GM18519 (cell line): ENCODE results near the gene BCAT1.
"Not testable (repeated sequence)": the region's sequence is repeated elsewhere in the genome, so short reads cannot be mapped to it uniquely, and the experiment has no call there.

Experiments
- ATAC-seq: cut with Tn5 transposase; IDR thresholded peaks from one replicate; pipeline ENCODE4 v1.9.1; 2021; ENCODE audit warnings: mild to moderate bottlenecking, moderate library complexity; ENCODE audit not compliant: unreplicated experiment, low FRiP score

The BCAT1 gene

GRCh38 chr12:24833513-24833912, 115.4 kb downstream of the BCAT1 start:
- no peak for ATAC-seq

- peak; percentile 39 for ATAC-seq
These were observed 124.9 kb downstream of the BCAT1 start for GRCh38 chr12:24823808-24824515.

GRCh38 chr12:24822121-24822899, 126.6 kb downstream of the BCAT1 start:
- peak; percentile 48 for ATAC-seq

- peak; percentile 26 for ATAC-seq
These were observed 127.2 kb downstream of the BCAT1 start for GRCh38 chr12:24821691-24822090.

- ATAC-seq = no peak
These were observed 128.0 kb downstream of the BCAT1 start for GRCh38 chr12:24820872-24821271.

- no peak for ATAC-seq
These were observed 130.6 kb downstream of the BCAT1 start for GRCh38 chr12:24818351-24818750.

- ATAC-seq = no peak
These were observed 133.8 kb downstream of the BCAT1 start for GRCh38 chr12:24815114-24815423.

- peak; percentile 86 for ATAC-seq
These were observed 134.4 kb downstream of the BCAT1 start for GRCh38 chr12:24814379-24815113.

- ATAC-seq = no peak
These were observed 138.5 kb downstream of the BCAT1 start for GRCh38 chr12:24810378-24810777.

- ATAC-seq = not testable (repeated sequence)
These were observed 139.6 kb downstream of the BCAT1 start for GRCh38 chr12:24809306-24809705.

- no peak for ATAC-seq
These were observed 140.2 kb downstream of the BCAT1 start for GRCh38 chr12:24808651-24809050.

- no peak for ATAC-seq
These were observed 142.5 kb downstream of the BCAT1 start for GRCh38 chr12:24806386-24806785.

GRCh38 chr12:24803430-24804245, 145.3 kb downstream of the BCAT1 start:
- no peak for ATAC-seq

- ATAC-seq = peak; percentile 89
These were observed 150.6 kb downstream of the BCAT1 start for GRCh38 chr12:24798335-24798734.

- ATAC-seq = no peak
These were observed 151.0 kb downstream of the BCAT1 start for GRCh38 chr12:24797901-24798300.

GRCh38 chr12:24796876-24797275, 152.0 kb downstream of the BCAT1 start:
- no peak for ATAC-seq

GRCh38 chr12:24795699-24796347, 153.1 kb downstream of the BCAT1 start:
- ATAC-seq = no peak

- ATAC-seq = no peak
These were observed 157.3 kb downstream of the BCAT1 start for GRCh38 chr12:24791622-24792021.

GRCh38 chr12:24788886-24789285, 160.0 kb downstream of the BCAT1 start:
- no peak for ATAC-seq
